COLO829 (cell line): ENCODE measurements around the gene WNT2.
"Not testable (repeated sequence)": the region's sequence is repeated elsewhere in the genome, so short reads cannot be mapped to it uniquely, and the experiment has no call there.

ENCODE experiments used
- DNase-seq: peaks from one replicate; pipeline ENCODE4 v3.0.0; 2012; ENCODE audit warnings: low spot score

The WNT2 gene

DNA sequence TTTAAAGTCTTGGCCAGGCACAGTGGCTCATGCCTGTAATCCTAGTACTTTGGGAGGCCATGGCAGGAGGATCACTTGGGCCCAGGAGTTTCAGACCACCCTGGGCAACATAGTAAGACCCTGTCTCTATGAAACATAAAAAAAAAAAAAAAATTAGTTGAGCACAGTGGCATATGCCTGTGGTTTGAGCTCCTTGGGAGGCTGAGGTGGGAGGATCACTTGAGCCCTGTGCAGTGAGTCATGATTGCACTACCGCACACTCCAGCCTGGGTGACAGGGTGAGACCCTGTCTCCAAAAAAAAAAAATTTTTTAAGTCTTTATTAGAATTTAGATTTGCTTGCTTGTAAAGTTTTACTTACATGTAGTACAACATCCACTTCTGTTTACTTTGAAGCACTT is 14.0 kb downstream of the WNT2 start:
- DNase-seq, result no peak

GRCh38 chr7:117302396-117302795 is 20.5 kb downstream of the WNT2 start:
- no peak for DNase-seq

DNA sequence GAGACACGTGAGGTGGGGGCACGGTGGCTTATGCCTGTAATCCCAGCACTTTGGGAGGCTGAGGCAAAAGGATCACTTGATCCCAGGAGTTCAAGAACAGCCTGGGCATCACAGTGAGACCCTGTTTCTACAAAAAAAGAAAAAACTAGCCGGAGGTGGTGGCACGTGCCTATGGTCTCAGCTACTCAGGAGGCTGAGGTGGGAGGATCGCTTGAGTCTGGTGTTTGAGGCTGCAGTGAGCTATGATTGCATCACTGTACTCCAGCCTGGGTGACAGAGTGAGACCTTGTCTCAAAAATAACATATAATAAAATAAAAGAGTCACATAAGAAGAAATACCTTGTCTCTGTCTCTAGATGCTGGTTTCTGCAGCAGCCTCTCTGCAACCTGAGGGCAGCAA is 22.4 kb downstream of the WNT2 start:
- DNase-seq, result not testable (repeated sequence)

DNA sequence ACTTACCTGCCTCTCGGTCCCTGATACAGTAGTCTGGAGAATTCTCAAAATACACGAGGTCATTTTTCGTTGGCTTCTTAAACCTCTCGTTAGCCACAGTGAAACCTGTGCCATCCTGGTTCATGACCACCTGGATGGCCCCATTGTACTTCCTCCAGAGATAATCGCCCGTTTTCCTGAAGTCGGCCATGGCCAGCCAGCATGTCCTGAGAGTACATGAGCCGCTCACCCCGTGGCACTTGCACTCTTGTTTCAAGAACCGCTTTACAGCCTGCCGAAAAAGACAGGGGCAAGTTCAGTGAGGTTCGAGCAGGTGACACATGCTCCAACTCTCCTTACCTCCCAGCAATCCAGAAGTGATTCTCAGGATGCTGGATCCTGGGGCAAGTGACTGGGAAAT is 25.3 kb downstream of the WNT2 start:
- DNase-seq, result no peak

DNA sequence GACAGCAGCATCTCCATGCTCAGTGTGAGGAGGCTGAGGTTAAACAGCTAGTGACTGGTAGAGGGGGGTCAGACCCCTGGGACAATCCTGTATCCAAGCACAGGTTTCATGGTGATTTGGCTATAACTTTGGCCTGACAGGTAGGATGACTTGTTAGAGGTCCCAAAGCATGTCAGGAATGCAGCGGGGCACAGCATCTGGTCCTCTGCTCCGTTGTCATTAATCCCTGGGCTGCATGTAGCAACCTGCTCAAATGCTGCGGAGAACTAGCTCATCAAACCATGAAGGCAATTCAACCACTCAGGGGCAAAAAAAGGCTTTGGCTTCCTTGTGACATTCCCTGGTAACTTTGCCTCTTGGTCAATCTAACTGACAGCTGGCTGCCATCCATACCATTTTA is 26.8 kb downstream of the WNT2 start:
- no peak for DNase-seq

- DNase-seq, result no peak
Observed at GRCh38 chr7:117285826-117286225, 37.0 kb downstream of the WNT2 start.

- no peak for DNase-seq
Observed at GRCh38 chr7:117284692-117285091, 38.2 kb downstream of the WNT2 start.

GRCh38 chr7:117283779-117284178 is 39.1 kb downstream of the WNT2 start:
- DNase-seq, result no peak

GRCh38 chr7:117283371-117283770 is 39.5 kb downstream of the WNT2 start:
- DNase-seq, result peak; percentile 45

- no peak for DNase-seq
Observed at GRCh38 chr7:117282239-117282812, 40.5 kb downstream of the WNT2 start.

GRCh38 chr7:117281562-117281961 is 41.3 kb downstream of the WNT2 start:
- no peak for DNase-seq

DNA sequence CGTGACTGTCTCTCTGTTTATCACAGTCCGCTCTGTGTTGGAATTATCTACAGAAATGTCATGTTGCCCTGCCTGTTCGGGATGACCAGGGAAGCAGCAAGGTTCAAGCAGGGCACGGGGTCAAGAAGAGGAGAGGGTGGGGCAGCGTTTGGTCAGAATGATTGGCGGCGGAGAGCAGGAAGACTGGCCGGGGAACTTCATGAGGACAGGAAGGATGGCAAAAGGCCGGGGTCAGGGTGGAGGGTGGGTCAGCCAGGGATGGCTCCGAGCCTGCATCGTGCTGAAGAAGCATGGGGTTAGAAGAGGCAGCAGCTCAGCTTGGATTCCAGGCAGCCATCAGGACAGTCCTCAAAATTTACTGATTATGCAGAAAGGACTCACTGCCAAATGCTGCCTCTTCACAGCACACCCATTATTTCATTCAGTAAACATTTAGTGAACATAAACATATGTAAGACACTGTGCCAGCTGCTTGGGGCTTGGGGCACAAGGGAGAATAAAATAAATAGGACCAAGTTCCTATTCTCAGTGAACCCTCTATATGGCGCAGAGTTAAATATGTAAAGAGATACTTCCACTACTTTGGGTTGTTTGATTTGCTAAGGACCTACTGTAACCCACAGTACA is 42.8 kb downstream of the WNT2 start:
- DNase-seq, result no peak

DNA sequence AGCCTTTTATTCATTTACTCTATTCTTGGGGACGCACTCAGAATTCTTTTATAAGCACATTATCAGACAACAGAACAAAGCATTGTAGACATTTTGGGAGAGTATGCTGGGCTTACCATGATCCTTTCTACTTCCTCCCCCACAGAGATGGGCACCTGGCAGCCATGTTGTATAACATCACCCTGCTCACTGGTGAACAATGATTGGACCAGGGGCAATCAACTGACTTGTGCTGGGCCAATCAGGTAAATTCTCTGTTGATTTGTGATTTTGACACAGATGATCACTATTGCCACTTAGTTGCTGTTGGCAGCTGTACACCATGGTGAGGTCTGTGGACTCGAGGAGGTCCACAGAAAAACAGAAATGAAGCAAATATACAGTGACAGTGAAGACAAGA is 43.7 kb downstream of the WNT2 start:
- DNase-seq, result no peak

GRCh38 chr7:117278040-117278439 is 44.8 kb downstream of the WNT2 start:
- no peak for DNase-seq

GRCh38 chr7:117277576-117277975 is 45.3 kb downstream of the WNT2 start:
- no peak for DNase-seq

DNA sequence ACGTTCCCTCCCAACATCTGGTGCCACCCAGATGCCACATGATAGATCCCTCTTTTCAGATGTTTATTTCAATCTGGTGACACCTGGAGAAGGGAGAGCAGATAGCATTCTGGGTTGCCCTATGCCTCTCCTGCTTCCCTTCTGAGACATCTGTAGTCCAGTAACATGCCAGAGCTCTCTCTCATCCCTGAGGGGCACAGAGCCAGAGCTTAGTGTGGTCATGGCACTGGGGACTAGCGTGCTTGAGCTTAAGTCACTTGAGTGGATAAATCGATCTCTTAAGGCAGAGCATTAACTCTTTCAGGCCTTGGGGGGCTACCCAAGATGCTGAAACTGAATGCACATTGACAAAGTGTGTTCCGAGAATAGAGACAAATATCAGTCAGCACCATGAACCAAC is 47.9 kb downstream of the WNT2 start:
- no peak for DNase-seq

DNA sequence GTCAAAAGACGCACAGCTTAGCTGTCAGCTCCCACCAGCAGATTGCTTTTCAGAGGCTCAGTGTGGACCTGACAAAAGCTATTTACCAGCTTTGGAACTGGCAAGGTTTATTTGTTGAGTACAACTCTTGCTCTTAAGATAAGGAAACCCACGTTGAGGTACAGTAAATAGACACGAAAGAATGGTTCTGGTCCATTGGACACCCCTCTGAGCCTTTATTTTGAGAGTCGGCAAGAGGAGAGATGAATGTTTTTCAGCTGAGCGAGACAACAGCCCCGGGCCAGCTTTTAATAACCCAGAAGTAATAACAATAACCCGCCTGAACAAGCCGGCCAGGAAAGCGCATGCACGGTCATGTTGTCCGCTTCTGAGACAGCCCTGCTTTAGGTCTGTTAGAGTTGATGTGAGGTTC is 49.0 kb downstream of the WNT2 start:
- DNase-seq, result no peak

DNA sequence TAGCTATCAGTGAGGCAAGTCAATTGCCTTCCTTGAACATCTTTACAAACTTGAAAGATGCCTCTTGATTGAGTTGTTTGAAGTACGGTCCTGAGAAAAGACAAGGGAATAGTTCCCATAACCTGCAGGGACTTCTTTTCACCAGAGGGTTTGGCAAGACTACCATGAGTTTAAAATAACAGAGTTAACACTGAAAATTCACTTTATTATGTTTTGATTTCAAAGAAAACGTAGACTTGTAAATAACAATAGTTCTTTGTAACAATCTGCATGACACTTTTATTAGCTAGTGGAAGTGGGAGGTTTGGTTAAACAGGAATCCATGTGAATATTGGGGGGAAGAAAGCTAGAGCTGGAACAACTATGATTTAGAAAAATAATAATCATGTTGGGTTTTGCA is 49.5 kb downstream of the WNT2 start:
- DNase-seq, result no peak

DNA sequence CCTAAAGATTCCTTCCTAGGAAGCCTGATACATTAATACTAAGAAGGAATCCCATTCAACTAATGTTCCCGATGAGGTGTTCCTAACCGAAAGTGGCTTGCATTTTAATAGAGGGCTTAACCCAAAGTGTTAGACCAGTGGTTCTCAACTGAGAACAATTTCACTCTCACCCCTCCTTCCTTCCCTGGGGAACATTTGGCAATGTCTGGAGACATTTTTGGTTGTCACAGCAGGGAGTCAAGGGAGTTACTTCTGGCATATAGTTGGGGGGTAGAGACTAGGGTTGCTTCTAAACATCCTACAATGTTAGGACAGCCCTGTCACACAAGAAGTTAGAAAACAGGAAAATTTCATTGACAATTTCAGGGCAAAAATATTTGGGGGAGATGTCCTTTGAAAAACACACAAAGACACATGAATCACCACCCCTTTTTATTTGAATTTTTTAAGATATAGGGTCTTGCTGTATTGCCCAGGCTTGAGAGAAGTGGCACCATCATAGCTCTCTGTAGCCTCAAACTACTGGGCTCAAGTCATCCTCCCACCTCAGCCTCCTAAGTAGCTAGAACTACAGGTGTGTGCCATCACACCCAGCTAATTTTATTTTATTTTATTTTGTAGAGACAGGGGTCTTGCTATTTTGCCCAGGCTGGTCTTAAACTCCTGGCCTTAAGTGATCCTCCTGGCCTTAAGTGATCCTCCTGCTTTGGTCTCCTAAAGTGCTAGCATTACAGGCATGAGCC is 50.7 kb downstream of the WNT2 start:
- no peak for DNase-seq

- DNase-seq, result no peak
Observed at GRCh38 chr7:117271566-117271965, 51.3 kb downstream of the WNT2 start.

- no peak for DNase-seq
Observed at GRCh38 chr7:117270371-117270770, 52.5 kb downstream of the WNT2 start.

GRCh38 chr7:117269886-117270285 is 53.0 kb downstream of the WNT2 start:
- DNase-seq, result peak; percentile 64

GRCh38 chr7:117269417-117269816 is 53.4 kb downstream of the WNT2 start:
- DNase-seq, result peak; percentile 94

DNA sequence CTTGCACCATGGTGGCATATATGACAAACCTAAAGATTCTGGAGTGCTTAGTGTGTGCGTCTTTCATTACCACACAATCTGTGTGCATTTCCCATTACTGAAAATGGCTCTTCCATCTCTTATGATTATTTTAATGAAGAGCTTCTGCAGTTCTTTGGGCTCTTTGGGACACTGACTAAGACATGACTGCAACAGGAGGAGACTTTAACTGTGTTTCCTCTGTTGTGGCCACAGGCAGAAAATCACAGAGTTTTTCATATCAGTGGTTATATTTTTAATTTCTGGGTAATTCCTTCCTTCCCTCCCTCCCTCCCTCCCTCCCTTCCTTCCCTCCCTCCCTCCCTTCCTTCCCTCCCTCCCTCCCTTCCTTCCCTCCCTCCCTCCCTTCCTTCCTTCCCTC is 58.1 kb downstream of the WNT2 start:
- no peak for DNase-seq
